Gastrocnemius medialis (tissue), 4 donors: ENCODE results near the gene CHST15.

Experiments used
- CTCF ChIP-seq, 5 experiments: fragments of 450-650 bp in 3 of 5; fragments of 200-600 bp in 2 of 5; sonication (generic) in 2 of 5; IDR thresholded peaks in 4 of 5; conservative IDR thresholded peaks in 1 of 5; 1 replicate in 4 of 5; 2 replicates in 1 of 5; pipeline ENCODE4 v1.5.1; 2016 to 2019; ENCODE audit warnings: antibody characterized with exemption in 5 of 5, mild to moderate bottlenecking in 3 of 5, moderate library complexity in 3 of 5
- POLR2A ChIP-seq, 2 donors: fragments of 450-650 bp; IDR thresholded peaks; one replicate each; pipeline ENCODE4 v1.6.1; 2017; ENCODE audit warnings: antibody characterized with exemption in 2 of 2, mild to moderate bottlenecking in 2 of 2, moderate library complexity in 2 of 2

- TF ChIP-seq POLR2A (IDR thresholded peaks at IDR 0.05) (no peak), CTCF (IDR thresholded peaks at IDR 0.05 in 4 of 5, conservative IDR thresholded peaks at IDR 0.05 in 1 of 5) (no peak)
These were observed 82.8 kb downstream of the CHST15 start for GRCh38 chr10:124010563-124011131.
